Memory B cell (primary cell): ENCODE results near the gene TFAP2A.

Source experiments
- ATAC-seq: fragments of 150-1000 bp; cut with Tn5 transposase; 2 replicates; pipeline ENCODE4 v1.10.0; 2021; ENCODE audit warnings: low read depth, mild to moderate bottlenecking, moderate library complexity
- DNase-seq, 2 donors: peaks; one replicate each; pipeline ENCODE4 v3.0.0; 2022; ENCODE audit warnings: low spot score in 2 of 2
- H3K27ac Mint-ChIP-seq: one replicate; pipeline ENCODE4 v1.8.0; 2022; ENCODE audit warnings: mild to moderate bottlenecking, moderate library complexity, mixed read lengths
- H3K27me3 Mint-ChIP-seq: one replicate; pipeline ENCODE4 v1.8.0; 2022; ENCODE audit warnings: mixed read lengths
- H3K36me3 Mint-ChIP-seq: one replicate; pipeline ENCODE4 v1.8.0; 2022; ENCODE audit warnings: mild to moderate bottlenecking, mixed read lengths
- H3K4me1 Mint-ChIP-seq: one replicate; pipeline ENCODE4 v1.8.0; 2022; ENCODE audit warnings: mixed read lengths
- H3K4me3 Mint-ChIP-seq: one replicate; pipeline ENCODE4 v1.8.0; 2022; ENCODE audit warnings: mild to moderate bottlenecking, moderate library complexity, mixed read lengths
- H3K9me3 Mint-ChIP-seq: one replicate; pipeline ENCODE4 v1.8.0; 2022; ENCODE audit warnings: mixed read lengths

TFAP2A gene

DNA sequence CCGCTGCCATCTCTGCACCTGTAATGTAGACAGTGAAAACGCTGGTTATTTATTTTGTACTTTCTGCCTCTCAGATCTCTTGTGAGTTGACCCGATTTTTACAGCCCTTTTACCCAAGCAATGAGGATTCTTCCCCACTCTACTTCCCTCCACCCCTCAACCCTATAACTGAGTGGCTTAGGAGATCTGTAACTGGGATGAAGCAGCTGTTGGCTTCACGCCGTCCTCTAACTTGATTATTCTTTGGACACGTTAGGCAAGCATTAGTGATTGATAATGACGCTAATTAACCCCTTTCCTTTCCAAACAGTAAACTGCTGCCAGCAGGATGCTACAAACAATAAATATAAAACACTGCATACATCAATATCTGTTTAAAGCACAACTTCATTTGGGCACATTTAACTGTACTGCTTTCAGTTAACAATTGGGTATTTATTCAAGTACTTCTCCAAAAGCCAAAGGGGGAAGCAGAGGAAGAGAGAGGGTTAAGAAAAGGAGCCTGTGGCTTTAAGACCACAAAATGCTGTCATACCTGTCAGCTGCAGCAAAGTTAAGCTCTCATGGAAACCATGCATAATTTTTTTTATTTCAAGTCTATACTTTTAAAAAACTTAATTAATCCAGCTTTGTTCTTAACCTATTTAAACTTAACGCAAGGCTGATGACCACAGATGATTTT is 21.2 kb downstream of the TFAP2A start:
- Mint-ChIP-seq H3K36me3 (peaks cover 5% of the 10 kb centered on the region), H3K27me3 (peaks cover 48% of the 10 kb centered on the region), H3K27ac (no peak overlapping the region), H3K4me1 (no peaks in the 10 kb centered on the region), H3K4me3 (no peak overlapping the region), H3K9me3 (peaks cover 8% of the 10 kb centered on the region)
- no peak for ATAC-seq
- no peak for DNase-seq

DNA sequence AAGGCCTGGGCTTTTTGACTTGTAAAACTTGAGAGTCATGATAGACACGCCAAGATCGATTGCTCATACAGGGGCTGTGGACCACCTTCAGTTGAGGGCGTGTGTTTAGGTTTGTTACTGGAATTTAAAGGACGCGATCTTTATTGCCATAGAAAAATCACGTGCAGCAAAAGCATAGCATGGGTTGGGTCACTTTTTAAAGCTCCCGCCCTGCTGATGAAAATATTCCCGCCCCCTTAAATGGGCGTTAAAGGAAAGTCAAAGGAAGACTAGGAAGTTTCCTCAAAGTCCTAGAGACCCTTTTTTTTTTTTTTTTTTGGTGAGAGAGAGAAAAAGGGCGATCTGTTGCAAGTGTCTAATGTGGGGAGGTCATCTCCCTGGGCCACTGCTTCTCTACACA is 23.1 kb downstream of the TFAP2A start:
- H3K4me1 Mint-ChIP-seq, result no peaks in the 10 kb centered on the region
- peaks cover 49% of the 10 kb centered on the region for H3K27me3 Mint-ChIP-seq
- no peak overlapping the region for H3K27ac Mint-ChIP-seq
- peaks cover 5% of the 10 kb centered on the region for H3K36me3 Mint-ChIP-seq
- DNase-seq, result no peak
- H3K9me3 Mint-ChIP-seq, result peaks cover 8% of the 10 kb centered on the region
- H3K4me3 Mint-ChIP-seq, result no peak overlapping the region
- ATAC-seq, result no peak

- Mint-ChIP-seq H3K27ac (no peak overlapping the region), H3K9me3 (peaks cover 8% of the 10 kb centered on the region), H3K4me3 (no peak overlapping the region), H3K27me3 (peaks cover 54% of the 10 kb centered on the region), H3K4me1 (no peaks in the 10 kb centered on the region), H3K36me3 (peaks cover 5% of the 10 kb centered on the region)
- no peak for DNase-seq
- no peak for ATAC-seq
Measured at GRCh38 chr6:10391299-10391630, 23.6 kb downstream of the TFAP2A start.

GRCh38 chr6:10390495-10391298 is 24.2 kb downstream of the TFAP2A start:
- DNase-seq (no peak), ATAC-seq (no peak)
- Mint-ChIP-seq H3K9me3 (peaks cover 8% of the 10 kb centered on the region), H3K36me3 (peaks cover 5% of the 10 kb centered on the region), H3K27me3 (peaks cover 53% of the 10 kb centered on the region), H3K27ac (no peak overlapping the region), H3K4me3 (no peak overlapping the region), H3K4me1 (no peaks in the 10 kb centered on the region)

DNA sequence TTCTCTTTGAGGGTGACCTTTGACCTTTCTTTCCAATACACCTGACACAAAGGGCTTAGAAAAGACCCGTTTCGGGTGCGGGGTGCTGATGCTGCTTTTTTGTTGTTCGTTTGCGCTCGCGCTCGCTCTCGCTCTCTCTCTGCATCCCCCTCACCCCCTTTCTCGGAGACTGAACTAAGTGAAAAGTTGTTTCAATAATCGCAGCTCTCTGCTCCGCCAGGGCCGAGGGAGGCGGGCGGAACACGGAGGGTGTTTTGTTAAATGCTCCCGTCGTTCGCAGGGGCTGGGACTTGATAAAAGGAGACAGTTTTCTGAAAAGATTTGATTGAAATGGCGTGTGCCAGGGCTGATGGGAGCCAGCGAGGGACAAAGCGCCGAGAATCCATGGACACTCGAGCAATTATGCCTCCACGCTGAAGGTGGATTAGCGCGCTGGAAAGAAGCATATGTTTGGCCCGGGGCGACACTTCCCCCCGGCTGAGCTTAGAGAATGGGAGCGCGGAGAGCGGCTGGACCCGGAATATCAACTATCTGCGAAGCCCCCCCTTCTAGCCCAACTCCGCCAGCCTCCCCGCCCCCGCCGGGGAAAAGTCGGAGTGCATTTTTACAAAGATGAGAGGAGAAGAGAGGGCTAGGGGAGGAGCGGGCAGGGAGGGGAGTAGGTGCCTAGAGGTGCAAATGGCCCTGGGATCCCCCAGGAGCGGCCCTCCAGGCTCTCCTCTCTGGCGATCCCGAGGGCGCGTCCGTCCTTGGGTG is 25.0 kb downstream of the TFAP2A start:
- H3K27me3 Mint-ChIP-seq, result peaks cover 48% of the 10 kb centered on the region
- H3K4me3 Mint-ChIP-seq, result no peak overlapping the region
- peak overlapping the region; percentile 54 for H3K27ac Mint-ChIP-seq
- H3K36me3 Mint-ChIP-seq, result peaks cover 5% of the 10 kb centered on the region
- H3K9me3 Mint-ChIP-seq, result peaks cover 8% of the 10 kb centered on the region
- no peaks in the 10 kb centered on the region for H3K4me1 Mint-ChIP-seq
- no peak for ATAC-seq
- no peak for DNase-seq

- Mint-ChIP-seq H3K36me3 (peaks cover 5% of the 10 kb centered on the region), H3K27me3 (peaks cover 44% of the 10 kb centered on the region), H3K27ac (no peak overlapping the region), H3K4me1 (peaks cover 2% of the 10 kb centered on the region), H3K4me3 (no peak overlapping the region), H3K9me3 (peaks cover 11% of the 10 kb centered on the region)
- no peak for DNase-seq
- no peak for ATAC-seq
Measured at GRCh38 chr6:10386756-10387654, 27.9 kb downstream of the TFAP2A start.

GRCh38 chr6:10386220-10386619 is 28.7 kb downstream of the TFAP2A start:
- peaks cover 43% of the 10 kb centered on the region for H3K27me3 Mint-ChIP-seq
- no peak overlapping the region for H3K27ac Mint-ChIP-seq
- H3K4me3 Mint-ChIP-seq, result no peak overlapping the region
- DNase-seq (no peak), ATAC-seq (no peak)
- peaks cover 5% of the 10 kb centered on the region for H3K36me3 Mint-ChIP-seq
- H3K9me3 Mint-ChIP-seq, result peaks cover 11% of the 10 kb centered on the region
- peaks cover 2% of the 10 kb centered on the region for H3K4me1 Mint-ChIP-seq

GRCh38 chr6:10385524-10386132 is 29.2 kb downstream of the TFAP2A start:
- Mint-ChIP-seq H3K4me3 (no peak overlapping the region), H3K36me3 (peaks cover 7% of the 10 kb centered on the region), H3K27me3 (peaks cover 44% of the 10 kb centered on the region), H3K27ac (no peak overlapping the region), H3K9me3 (peaks cover 11% of the 10 kb centered on the region), H3K4me1 (peaks cover 2% of the 10 kb centered on the region)
- no peak for DNase-seq
- ATAC-seq, result no peak

- peaks cover 2% of the 10 kb centered on the region for H3K4me1 Mint-ChIP-seq
- ATAC-seq (no peak), DNase-seq (no peak)
- H3K27me3 Mint-ChIP-seq, result peaks cover 39% of the 10 kb centered on the region
- H3K9me3 Mint-ChIP-seq, result peaks cover 8% of the 10 kb centered on the region
- H3K36me3 Mint-ChIP-seq, result peaks cover 4% of the 10 kb centered on the region
- peak overlapping the region; percentile 32 for H3K27ac Mint-ChIP-seq
- no peak overlapping the region for H3K4me3 Mint-ChIP-seq
Measured at GRCh38 chr6:10384610-10385523, 30.0 kb downstream of the TFAP2A start.

- Mint-ChIP-seq H3K27me3 (peaks cover 34% of the 10 kb centered on the region), H3K9me3 (peaks cover 3% of the 10 kb centered on the region), H3K4me1 (peaks cover 2% of the 10 kb centered on the region), H3K27ac (peak overlapping the region; percentile 32), H3K4me3 (no peak overlapping the region), H3K36me3 (peaks cover 2% of the 10 kb centered on the region)
- ATAC-seq, result no peak
- DNase-seq, result no peak
Measured at GRCh38 chr6:10384091-10384609, 30.7 kb downstream of the TFAP2A start.

DNA sequence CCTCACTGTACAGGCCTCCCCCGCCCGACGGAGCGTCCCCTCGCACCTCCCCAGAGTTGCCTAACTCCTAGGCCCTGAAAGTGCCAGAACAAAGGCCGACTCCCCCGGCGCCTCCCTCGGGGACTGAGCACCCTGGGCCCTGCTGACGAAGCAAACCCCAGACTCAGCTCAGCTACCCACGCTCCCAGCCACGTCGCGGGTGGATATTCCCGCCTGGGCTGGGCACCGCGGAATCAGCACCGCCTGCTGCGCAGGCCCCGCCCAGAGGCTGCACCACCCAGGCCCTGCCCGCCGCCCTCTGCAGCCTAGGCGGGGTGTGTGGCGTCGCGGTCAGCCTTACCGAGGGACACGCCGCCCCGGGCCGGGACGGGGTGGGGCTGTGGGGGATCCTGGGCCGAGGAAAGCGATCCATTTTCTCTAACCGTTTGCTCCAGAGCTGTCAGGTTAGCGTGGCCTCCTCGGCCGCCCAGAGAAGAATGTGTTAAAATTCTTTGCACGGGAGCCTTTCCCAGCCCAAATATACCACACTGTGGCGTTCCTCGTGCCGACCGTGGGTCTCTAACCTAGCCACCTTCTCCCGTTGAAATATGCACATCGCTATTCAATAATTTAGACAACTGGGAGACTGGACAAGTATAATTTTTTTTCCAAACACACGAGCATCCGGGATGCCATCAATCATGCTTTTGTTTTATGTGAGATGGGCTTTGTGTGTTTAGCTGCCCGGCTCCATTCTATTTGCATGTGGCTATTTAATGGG is 31.4 kb downstream of the TFAP2A start:
- no peak overlapping the region for H3K4me3 Mint-ChIP-seq
- peaks cover 2% of the 10 kb centered on the region for H3K36me3 Mint-ChIP-seq
- peak overlapping the region; percentile 67 for H3K27ac Mint-ChIP-seq
- DNase-seq (no peak), ATAC-seq (no peak)
- peaks cover 3% of the 10 kb centered on the region for H3K9me3 Mint-ChIP-seq
- H3K27me3 Mint-ChIP-seq, result peaks cover 28% of the 10 kb centered on the region
- peaks cover 2% of the 10 kb centered on the region for H3K4me1 Mint-ChIP-seq
